Measurements from ENCODE around the gene VDAC1.
"Not testable (repeated sequence)": the region's sequence is repeated elsewhere in the genome, so short reads cannot be mapped to it uniquely, and the experiment has no call there.

The VDAC1 gene

GRCh38 chr5:133938039-133938821, 66.5 kb downstream of the VDAC1 start:
- DNase-seq: no peak

- not testable (repeated sequence) for DNase-seq
These were observed 67.1 kb downstream of the VDAC1 start for GRCh38 chr5:133937628-133938027.

- DNase-seq: no peak
These were observed 68.1 kb downstream of the VDAC1 start for GRCh38 chr5:133936651-133937015.

- not testable (repeated sequence) for DNase-seq
These were observed 68.7 kb downstream of the VDAC1 start for GRCh38 chr5:133935991-133936650.

GRCh38 chr5:133935667-133935940, 69.2 kb downstream of the VDAC1 start:
- DNase-seq: no peak

- no peak for DNase-seq
These were observed 69.7 kb downstream of the VDAC1 start for GRCh38 chr5:133934822-133935666.

- DNase-seq: no peak
These were observed 70.5 kb downstream of the VDAC1 start for GRCh38 chr5:133934311-133934710.

GRCh38 chr5:133933670-133934295, 71.0 kb downstream of the VDAC1 start:
- DNase-seq: no peak

GRCh38 chr5:133933169-133933509, 71.6 kb downstream of the VDAC1 start:
- no peak for DNase-seq

GRCh38 chr5:133932441-133933168, 72.2 kb downstream of the VDAC1 start:
- DNase-seq: peak; percentile 5

GRCh38 chr5:133931546-133931945, 73.2 kb downstream of the VDAC1 start:
- DNase-seq: no peak

- DNase-seq: no peak
These were observed 74.0 kb downstream of the VDAC1 start for GRCh38 chr5:133930813-133931090.

GRCh38 chr5:133930061-133930812, 74.5 kb downstream of the VDAC1 start:
- no peak for DNase-seq

- DNase-seq: no peak
These were observed 76.0 kb downstream of the VDAC1 start for GRCh38 chr5:133928587-133929393.

GRCh38 chr5:133927300-133928180, 77.2 kb downstream of the VDAC1 start:
- no peak for DNase-seq

- DNase-seq: no peak
These were observed 78.1 kb downstream of the VDAC1 start for GRCh38 chr5:133926489-133927299.

GRCh38 chr5:133925866-133926488, 78.8 kb downstream of the VDAC1 start:
- DNase-seq: no peak

GRCh38 chr5:133925269-133925668, 79.5 kb downstream of the VDAC1 start:
- no peak for DNase-seq
